ENCODE data around the gene ACTL6A. TPM values are rescaled to one million over a fixed set of nuclear protein-coding genes. Genes with fewer than 3 reads are reported as not detected.
A peak's percentile ranks its signal among the peaks of the same experiment; 100 is the strongest.

Gene ACTL6A
- total RNA-seq, 1 experiment from 2014 or later, result 61.9 TPM

GRCh38 chr3:179604321-179605078, 41.8 kb downstream of the ACTL6A start, which contains the start of the genes MRPL47 and NDUFB5:
Gene MRPL47, minus strand, starts transcription at chr3:179604638. Its CDS starts 14 bp downstream, at chr3:179604624.
Gene NDUFB5, plus strand, starts transcription at chr3:179604794. Its CDS starts 22 bp downstream, at chr3:179604816.
- Histone ChIP-seq H3K79me2 (ENCODE audit: insufficient read depth, low read length) (peaks cover 82% of the 10 kb centered on the region), H3K9me3 (ENCODE audit: control insufficient read depth in 1 of 2, insufficient read depth in 1 of 2, low read depth in 1 of 2, low read length in 2 of 2) (no peaks in the 10 kb centered on the region), H3K4me3 (replicated peaks in 1 of 2; ENCODE audit: low read depth in 1 of 2, low read length in 2 of 2) (peak within 1 kb of the TSS; percentile 76 to 87), H3K36me3 (ENCODE audit: control insufficient read depth in 1 of 2, insufficient read depth in 2 of 2, low read length in 2 of 2) (peaks cover 10 to 18% of the 10 kb centered on the region in 2 experiments; a peak in 3 of 4 replicates), H3K27ac (ENCODE audit: low read depth, low read length) (peak within 1 kb of the TSS; percentile 69), H3K4me2 (ENCODE audit: low read length) (peak within 1 kb of the TSS; percentile 79), H4K20me1 (ENCODE audit: insufficient read depth) (no peaks in the 10 kb centered on the region), H3K4me1 (ENCODE audit: control insufficient read depth in 1 of 2, insufficient read depth in 2 of 2, low read length in 2 of 2) (peaks cover 5 to 8% of the 10 kb centered on the region in 2 experiments; a peak in 3 of 4 replicates), H2AFZ (ENCODE audit: low read depth, low read length, poor library complexity, severe bottlenecking) (peak within 1 kb of the TSS; percentile 80), H3K9me2 (ENCODE audit: insufficient read depth) (no peaks in the 10 kb centered on the region), H3K9ac (ENCODE audit: low read length) (peak within 1 kb of the TSS; percentile 97), H3K27me3 (ENCODE audit: insufficient read depth, low read length) (no peaks in the 10 kb centered on the region)
- ChIA-PET RAD21 (ENCODE audit: low non-redundant PET in 1 of 2, low total read pairs in 2 of 2, uncharacterized antibody in 2 of 2, unreplicated experiment in 2 of 2) (no interaction called here), CTCF (interaction anchor here (1.1 kb wide), 1 partner anchor 45 kb away, joined by 7 read pairs; no protein-coding TSS in a partner anchor), POLR2A (no interaction called here)
- peak; percentile 91 for DNase-seq (ENCODE audit: low read depth, low spot score)
- peak; percentile 99 for ATAC-seq
- intact Hi-C loops (cut with micrococcal nuclease), result loop anchor here (2.0 kb wide), 1 partner anchor 456 kb away; the partner anchor contains the start of gene PIK3CA
- TF ChIP-seq ELF1 (IDR thresholded peaks at IDR 0.05; ENCODE audit: borderline replicate concordance, low read depth) (peak; percentile 69), YY1 (IDR thresholded peaks at IDR 0.05; ENCODE audit: extremely low read depth, insufficient replicate concordance, low read depth, low read length) (peak; percentile 100), POLR2A (IDR thresholded peaks at IDR 0.05; ENCODE audit: borderline replicate concordance, extremely low read depth, insufficient read depth, insufficient read length) (peak; percentile 87), EGR1 (IDR thresholded peaks at IDR 0.05; ENCODE audit: low read depth) (peak; percentile 92), MAX (IDR thresholded peaks at IDR 0.05) (peak; percentile 80), ZFX (IDR thresholded peaks at IDR 0.05) (peak; percentile 34; the same call in 1 of the 2 replicates), ATF3 (IDR thresholded peaks at IDR 0.05) (no peak), SIN3A (IDR thresholded peaks at IDR 0.05; ENCODE audit: low read depth) (peak; percentile 85), CBX3 (IDR thresholded peaks at IDR 0.05; ENCODE audit: low read depth) (peak; percentile 90), REST (IDR thresholded peaks at IDR 0.05; ENCODE audit: low read depth) (no peak), FOSL1 (IDR thresholded peaks at IDR 0.05; ENCODE audit: low read depth) (no peak), SP1 (IDR thresholded peaks at IDR 0.05; ENCODE audit: low read depth) (peak; percentile 88), TCF7L2 (IDR thresholded peaks at IDR 0.05; ENCODE audit: borderline replicate concordance, extremely low read depth, insufficient read depth, insufficient read length) (peak; percentile 86), POLR2AphosphoS5 (IDR thresholded peaks at IDR 0.05; ENCODE audit: low read depth, low read length) (peak; percentile 96), ZBTB33 (IDR thresholded peaks at IDR 0.05; ENCODE audit: extremely low read depth, insufficient replicate concordance, low read length) (peak; percentile 31)
- BruUV-seq (replicated peaks), result no TSS peak

Data from HCT116 (cell line).